PC-9 (cell line): ENCODE measurements around the gene FOXI3.

Source experiments
- EZH2 ChIP-seq: fragments of 200-600 bp; sonication (generic); IDR thresholded peaks from 2 replicates; pipeline ENCODE4 v1.8.0; 2017; ENCODE audit warnings: antibody characterized with exemption, low read depth
- TF ChIP-seq, protein P1 (sequence below): fragments of 200-600 bp; sonication (generic); conservative IDR thresholded peaks from 2 replicates; pipeline ENCODE4 v1.6.1; 2017; ENCODE audit warnings: mixed run types, antibody characterized with exemption, mild to moderate bottlenecking, moderate library complexity

DNA sequence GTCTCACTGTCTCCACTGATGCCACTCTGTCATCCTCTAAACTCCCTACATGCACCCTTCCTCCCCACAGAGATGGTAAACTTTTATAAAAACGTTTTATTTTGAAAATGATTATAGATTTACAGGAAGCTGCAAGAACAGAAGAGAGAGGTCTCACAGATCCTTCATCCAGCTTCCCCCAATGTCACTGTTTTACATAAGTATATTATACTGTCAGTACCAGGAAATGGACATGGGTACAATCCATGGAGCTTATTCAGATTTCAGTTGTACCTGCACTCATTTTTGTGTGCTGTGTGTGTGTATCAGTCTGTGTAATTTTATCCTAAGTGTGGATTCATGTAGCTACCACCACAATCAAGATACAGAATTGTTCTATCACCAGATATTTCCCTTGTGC is 46.7 kb upstream of the FOXI3 start:
- TF ChIP-seq, protein P1, sequence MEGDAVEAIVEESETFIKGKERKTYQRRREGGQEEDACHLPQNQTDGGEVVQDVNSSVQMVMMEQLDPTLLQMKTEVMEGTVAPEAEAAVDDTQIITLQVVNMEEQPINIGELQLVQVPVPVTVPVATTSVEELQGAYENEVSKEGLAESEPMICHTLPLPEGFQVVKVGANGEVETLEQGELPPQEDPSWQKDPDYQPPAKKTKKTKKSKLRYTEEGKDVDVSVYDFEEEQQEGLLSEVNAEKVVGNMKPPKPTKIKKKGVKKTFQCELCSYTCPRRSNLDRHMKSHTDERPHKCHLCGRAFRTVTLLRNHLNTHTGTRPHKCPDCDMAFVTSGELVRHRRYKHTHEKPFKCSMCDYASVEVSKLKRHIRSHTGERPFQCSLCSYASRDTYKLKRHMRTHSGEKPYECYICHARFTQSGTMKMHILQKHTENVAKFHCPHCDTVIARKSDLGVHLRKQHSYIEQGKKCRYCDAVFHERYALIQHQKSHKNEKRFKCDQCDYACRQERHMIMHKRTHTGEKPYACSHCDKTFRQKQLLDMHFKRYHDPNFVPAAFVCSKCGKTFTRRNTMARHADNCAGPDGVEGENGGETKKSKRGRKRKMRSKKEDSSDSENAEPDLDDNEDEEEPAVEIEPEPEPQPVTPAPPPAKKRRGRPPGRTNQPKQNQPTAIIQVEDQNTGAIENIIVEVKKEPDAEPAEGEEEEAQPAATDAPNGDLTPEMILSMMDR = no peak
- no peak for TF ChIP-seq EZH2
